HG03280 (cell line): ENCODE results near the gene CCDC8.

Source experiments
- ATAC-seq: cut with Tn5 transposase; IDR thresholded peaks from one replicate; pipeline ENCODE4 v1.9.1; 2021; ENCODE audit warnings: mild to moderate bottlenecking, moderate library complexity; ENCODE audit not compliant: unreplicated experiment

Gene CCDC8

GRCh38 chr19:46361915-46362314 lies 51.4 kb downstream of the CCDC8 start:
- ATAC-seq, result no peak
